Adrenal gland (tissue), 5 donors: ENCODE data around the gene HFM1.

Experiments used
- CTCF ChIP-seq, 6 experiments: fragments of 450-650 bp in 4 of 6; fragments of 200-600 bp in 2 of 6; sonication (generic) in 1 of 6; IDR thresholded peaks; 1 replicate in 5 of 6; 2 replicates in 1 of 6; pipeline versions ENCODE4 v1.5.1 to v1.8.0; 2016 to 2021; ENCODE audit warnings: antibody characterized with exemption in 6 of 6, mild to moderate bottlenecking in 2 of 6, moderate library complexity in 1 of 6
- POLR2A ChIP-seq, 2 donors: fragments of 450-650 bp; IDR thresholded peaks; one replicate each; pipeline ENCODE4 v1.6.1; 2017; ENCODE audit warnings: antibody characterized with exemption in 2 of 2, mild to moderate bottlenecking in 2 of 2, moderate library complexity in 1 of 2
- donor health status: DM: no; HTN: no; CAD: no.

GRCh38 chr1:91261655-91262054 lies 143.0 kb downstream of the HFM1 start:
- TF ChIP-seq POLR2A (IDR thresholded peaks at IDR 0.05), result no peak
- TF ChIP-seq CTCF (IDR thresholded peaks at IDR 0.05), result no peak
